Measurements from ENCODE around the gene SHC4. TPM values are rescaled to one million over a fixed set of nuclear protein-coding genes. Genes with fewer than 3 reads are reported as not detected.

SHC4 gene
- total and polyA plus RNA-seq, 9 of the 15 experiments (the other 6 are each of a cell fraction or from before 2014, with no cell fraction given) = 0.43 to 1.2 (median 0.67) TPM

DNA sequence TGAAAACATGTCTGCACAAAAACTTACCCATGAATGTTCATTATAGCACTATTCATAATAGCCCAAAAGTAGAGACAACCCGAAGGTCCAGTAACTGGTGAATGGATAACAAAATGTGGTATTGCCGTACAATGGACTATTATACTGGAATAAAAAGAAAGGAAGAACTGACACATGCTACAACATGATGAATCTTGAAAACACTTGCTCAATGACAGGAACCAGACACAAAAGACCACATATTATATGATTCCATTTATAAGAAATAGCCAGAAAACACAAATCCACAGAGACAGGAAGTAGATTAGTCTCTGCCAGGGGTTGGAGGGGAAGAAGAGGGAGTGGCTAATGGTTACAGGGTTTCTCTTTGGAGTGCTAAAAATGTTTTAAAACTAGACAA is 18.3 kb downstream of the SHC4 start:
- H3K27me3 ChIP-seq (ENCODE audit: control insufficient read depth in 2 of 2, insufficient read depth in 2 of 2, low read length in 2 of 2) = peaks cover 0 to 4% of the 10 kb centered on the region in 2 experiments; a peak in 1 of 5 replicates
- in situ Hi-C loops (cut with MboI) = no loop called here
- FAIRE-seq = no peak
- no peaks in the 10 kb centered on the region for H3K9me1 ChIP-seq (ENCODE audit: control insufficient read depth, insufficient read depth, low read length)
- H2AFZ ChIP-seq (ENCODE audit: low read depth, low read length) = no peak overlapping the region
- 44% methylated on average over 2 of the region's 2 CpGs for WGBS (ENCODE audit: insufficient coverage, low coverage, missing lambda C conversion rate)
- ChIA-PET CTCF (ENCODE audit: low intra/inter-chr PET ratio) (no interaction called here), POLR2A (interaction anchor here (1.2 kb wide), 1 partner anchor 21 kb away, joined by 3 read pairs; no protein-coding TSS in a partner anchor)
- no peak for TF ChIP-seq PCBP2 (IDR thresholded peaks at IDR 0.05; ENCODE audit: low read depth, low read length, poor library complexity, severe bottlenecking)
- no peak for DNase-seq (ENCODE audit: extremely low read depth in 1 of 4, low spot score in 3 of 4)
- H3K4me1 ChIP-seq (replicated peaks in 1 of 2; ENCODE audit: control insufficient read depth in 2 of 2, insufficient read depth in 2 of 2, low read length in 2 of 2) = no peaks in the 10 kb centered on the region; a peak in 1 of 5 replicates
- H3K4me2 ChIP-seq (ENCODE audit: insufficient read depth, low read length) = no peak overlapping the region
- intact Hi-C loops (cut with micrococcal nuclease) = no loop called here
- no peak for ATAC-seq
- no peaks in the 10 kb centered on the region for H3K79me2 ChIP-seq (ENCODE audit: control insufficient read depth, insufficient read depth, low read length)
- H3K4me3 ChIP-seq = no peak overlapping the region
- H4K20me1 ChIP-seq (replicated peaks; ENCODE audit: control insufficient read depth, insufficient read depth, low read length) = no peaks in the 10 kb centered on the region
- no peaks in the 10 kb centered on the region for H3K36me3 ChIP-seq (ENCODE audit: control insufficient read depth, insufficient read depth, low read length)
- no peak overlapping the region for H3K9ac ChIP-seq (ENCODE audit: insufficient read depth in 1 of 2, low read depth in 2 of 2, low read length in 2 of 2)
- no TSS peak for BruUV-seq (replicated peaks)
- no peaks in the 10 kb centered on the region for H3K9me3 ChIP-seq (replicated peaks; ENCODE audit: control insufficient read depth, insufficient read depth, low read depth, low read length)
- no peak overlapping the region for H3K27ac ChIP-seq (ENCODE audit: extremely low read depth, low read depth, low read length)

DNA sequence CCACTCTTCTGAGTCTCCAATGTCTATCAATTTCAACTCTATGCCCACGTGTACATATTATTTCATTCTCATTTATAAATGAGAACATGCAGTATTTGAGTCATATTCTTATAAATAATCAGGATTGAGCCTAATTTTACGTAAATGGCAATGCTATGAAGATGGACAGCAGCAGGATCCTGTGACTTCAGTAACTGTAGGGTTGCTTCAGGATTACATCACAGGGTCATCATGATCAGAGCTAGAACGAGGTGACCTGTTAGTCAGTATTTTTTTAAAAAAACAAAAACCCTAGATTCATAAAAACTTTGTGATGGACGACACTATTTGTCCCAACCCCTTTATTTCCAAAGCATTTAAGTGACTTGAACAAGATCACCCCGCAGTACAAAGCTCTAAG is 21.8 kb downstream of the SHC4 start:
- ATAC-seq = no peak
- H3K27me3 ChIP-seq (ENCODE audit: control insufficient read depth in 2 of 2, insufficient read depth in 2 of 2, low read length in 2 of 2) = no peaks in the 10 kb centered on the region; a peak in 1 of 5 replicates
- no peaks in the 10 kb centered on the region for H3K79me2 ChIP-seq (ENCODE audit: control insufficient read depth, insufficient read depth, low read length)
- H3K4me2 ChIP-seq (ENCODE audit: insufficient read depth, low read length) = no peak overlapping the region
- in situ Hi-C loops (cut with MboI) = no loop called here
- intact Hi-C loops (cut with micrococcal nuclease) = no loop called here
- BruUV-seq (replicated peaks) = no TSS peak
- H3K9ac ChIP-seq (ENCODE audit: insufficient read depth in 1 of 2, low read depth in 2 of 2, low read length in 2 of 2) = no peak overlapping the region
- ChIA-PET CTCF (ENCODE audit: low intra/inter-chr PET ratio) (no interaction called here), POLR2A (no interaction called here)
- 3% methylated on average over 5 of the region's 5 CpGs for WGBS (ENCODE audit: insufficient coverage, low coverage, missing lambda C conversion rate)
- H2AFZ ChIP-seq (ENCODE audit: low read depth, low read length) = no peak overlapping the region
- H3K27ac ChIP-seq (ENCODE audit: extremely low read depth, low read depth, low read length) = no peak overlapping the region
- no peak overlapping the region for H3K4me3 ChIP-seq
- FAIRE-seq = no peak
- no peaks in the 10 kb centered on the region for H3K9me3 ChIP-seq (replicated peaks; ENCODE audit: control insufficient read depth, insufficient read depth, low read depth, low read length)
- H3K4me1 ChIP-seq (replicated peaks in 1 of 2; ENCODE audit: control insufficient read depth in 2 of 2, insufficient read depth in 2 of 2, low read length in 2 of 2) = no peaks in the 10 kb centered on the region; a peak in 1 of 5 replicates
- no peaks in the 10 kb centered on the region for H4K20me1 ChIP-seq (replicated peaks; ENCODE audit: control insufficient read depth, insufficient read depth, low read length)
- DNase-seq (ENCODE audit: extremely low read depth in 1 of 4, low spot score in 3 of 4) = no peak
- no peaks in the 10 kb centered on the region for H3K36me3 ChIP-seq (ENCODE audit: control insufficient read depth, insufficient read depth, low read length)
- H3K9me1 ChIP-seq (ENCODE audit: control insufficient read depth, insufficient read depth, low read length) = no peaks in the 10 kb centered on the region
- no peak for TF ChIP-seq NR2C2 (CRISPR knock-in tag; IDR thresholded peaks at IDR 0.05)
- peak; percentile 37; the same call in 1 of the 2 replicates for TF ChIP-seq NR2C2 (tag; IDR thresholded peaks at IDR 0.05)
- TF ChIP-seq POLR2AphosphoS2 (IDR thresholded peaks at IDR 0.05; ENCODE audit: low read length) = no peak
- TF ChIP-seq, protein P1, sequence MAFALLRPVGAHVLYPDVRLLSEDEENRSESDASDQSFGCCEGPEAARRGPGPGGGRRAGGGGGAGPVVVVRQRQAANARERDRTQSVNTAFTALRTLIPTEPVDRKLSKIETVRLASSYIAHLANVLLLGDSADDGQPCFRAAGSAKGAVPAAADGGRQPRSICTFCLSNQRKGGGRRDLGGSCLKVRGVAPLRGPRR (CRISPR knock-in tag; IDR thresholded peaks at IDR 0.05) = no peak
- TF ChIP-seq MED1 (CRISPR knock-in tag; IDR thresholded peaks at IDR 0.05; ENCODE audit: borderline replicate concordance) = no peak
- no peak for TF ChIP-seq NFATC3 (IDR thresholded peaks at IDR 0.05)
- no peak for TF ChIP-seq U2AF2 (optimal IDR thresholded peaks at IDR 0.05; ENCODE audit: low read depth, low read length)
- no peak for TF ChIP-seq ZNF140 (CRISPR knock-in tag; IDR thresholded peaks at IDR 0.05)
- no peak for TF ChIP-seq ZNF589 (CRISPR knock-in tag; IDR thresholded peaks at IDR 0.05; ENCODE audit: low read depth)
- TF ChIP-seq ZNF76 (CRISPR knock-in tag; IDR thresholded peaks at IDR 0.05; ENCODE audit: borderline replicate concordance) = no peak
- TF ChIP-seq, protein P2, sequence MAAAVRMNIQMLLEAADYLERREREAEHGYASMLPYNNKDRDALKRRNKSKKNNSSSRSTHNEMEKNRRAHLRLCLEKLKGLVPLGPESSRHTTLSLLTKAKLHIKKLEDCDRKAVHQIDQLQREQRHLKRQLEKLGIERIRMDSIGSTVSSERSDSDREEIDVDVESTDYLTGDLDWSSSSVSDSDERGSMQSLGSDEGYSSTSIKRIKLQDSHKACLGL (CRISPR knock-in tag; IDR thresholded peaks at IDR 0.05; ENCODE audit: borderline replicate concordance, poor library complexity, severe bottlenecking) = no peak
- no peak for TF ChIP-seq ESRRA (IDR thresholded peaks at IDR 0.05; ENCODE audit: borderline replicate concordance, low read depth)
- TF ChIP-seq, protein P3, sequence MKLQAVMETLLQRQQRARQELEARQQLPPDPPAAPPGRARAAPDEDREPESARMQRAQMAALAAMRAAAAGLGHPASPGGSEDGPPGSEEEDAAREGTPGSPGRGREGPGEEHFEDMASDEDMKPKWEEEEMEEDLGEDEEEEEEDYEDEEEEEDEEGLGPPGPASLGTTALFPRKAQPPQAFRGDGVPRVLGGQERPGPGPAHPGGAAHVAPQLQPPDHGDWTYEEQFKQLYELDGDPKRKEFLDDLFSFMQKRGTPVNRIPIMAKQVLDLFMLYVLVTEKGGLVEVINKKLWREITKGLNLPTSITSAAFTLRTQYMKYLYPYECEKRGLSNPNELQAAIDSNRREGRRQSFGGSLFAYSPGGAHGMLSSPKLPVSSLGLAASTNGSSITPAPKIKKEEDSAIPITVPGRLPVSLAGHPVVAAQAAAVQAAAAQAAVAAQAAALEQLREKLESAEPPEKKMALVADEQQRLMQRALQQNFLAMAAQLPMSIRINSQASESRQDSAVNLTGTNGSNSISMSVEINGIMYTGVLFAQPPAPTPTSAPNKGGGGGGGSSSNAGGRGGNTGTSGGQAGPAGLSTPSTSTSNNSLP (IDR thresholded peaks at IDR 0.05; ENCODE audit: borderline replicate concordance, low read depth, low read length) = no peak

All from K562 (cell line).